A549 (cell line): ENCODE data around the gene STARD9. TPM values are rescaled to one million over a fixed set of nuclear protein-coding genes. Genes with fewer than 3 reads are reported as not detected.
A peak's percentile ranks its signal among the peaks of the same experiment; 100 is the strongest.

Experiments
- ATAC-seq, 2 experiments: fragments of 200-7000 bp in 1 of 2; fragments of >200 bp in 1 of 2; cut with Nextera tagmentation in 1 of 2; cut with Tn5 transposase in 1 of 2; 3 replicates each; pipeline versions ENCODE4 v1.8.0 to v1.9.1; 2018 to 2020; ENCODE audit warnings: mild to moderate bottlenecking in 1 of 2, moderate library complexity in 1 of 2
- CTCF ChIA-PET: fragments of 300-600 bp; sonication (Branson Sonifier 250); formaldehyde crosslinking; extraction: SDS; loops from one replicate; lab custom pipeline; 2021; ENCODE audit warnings: antibody characterized with exemption, inconsistent platforms; lab: Yijun Ruan, JAX
- POLR2A ChIA-PET: fragments of 350-600 bp; formaldehyde crosslinking; extraction: SDS; loops from one replicate; lab custom pipeline; 2021; ENCODE audit warnings: antibody characterized with exemption, inconsistent platforms; lab: Yijun Ruan, JAX
- DNase-seq, 2 experiments: peaks; one replicate each; pipeline versions ENCODE4 v3.0.0 to v3.0.0-alpha.2; 2011 to 2016; ENCODE audit warnings: low read depth in 1 of 2, low spot score in 1 of 2
- FAIRE-seq: peaks from 2 replicates; lab custom pipeline; 2011; peaks lifted over from hg19 to GRCh38; lab: Jason Lieb, UNC
- H3K27ac ChIP-seq, 2 experiments: fragments of >200 bp; sonication (Bioruptor Twin); formaldehyde crosslinking; 3 replicates each; pipeline ENCODE4 v1.5.1; 2016 to 2017
- H3K4me1 ChIP-seq: fragments of >200 bp; sonication (Bioruptor Twin); formaldehyde crosslinking; 3 replicates; pipeline ENCODE4 v1.6.1; 2016
- H3K4me2 ChIP-seq: fragments of >200 bp; sonication (Bioruptor Twin); formaldehyde crosslinking; 3 replicates; pipeline ENCODE4 v1.6.1; 2016
- H3K4me3 ChIP-seq: fragments of >200 bp; sonication (Bioruptor Twin); formaldehyde crosslinking; 3 replicates; pipeline ENCODE4 v1.5.1; 2016
- H3K9me3 ChIP-seq: fragments of >200 bp; sonication (Bioruptor Twin); formaldehyde crosslinking; 3 replicates; pipeline ENCODE4 v1.6.1; 2016
- BCL3 ChIP-seq: fragments of >200 bp; sonication (Bioruptor Twin); formaldehyde crosslinking; IDR thresholded peaks from 3 replicates; pipeline ENCODE4 v1.6.1; 2016
- CBX2 ChIP-seq: fragments of 200-600 bp; sonication (generic); IDR thresholded peaks from 2 replicates; pipeline ENCODE4 v1.6.1; 2016; ENCODE audit warnings: low read depth, mild to moderate bottlenecking, borderline replicate concordance
- CHD4 ChIP-seq: fragments of 200-600 bp; sonication (generic); IDR thresholded peaks from 2 replicates; pipeline ENCODE4 v1.6.1; 2016; ENCODE audit warnings: antibody characterized with exemption, mild to moderate bottlenecking, borderline replicate concordance
- CTCF ChIP-seq: fragments of >200 bp; sonication (Bioruptor Twin); formaldehyde crosslinking; IDR thresholded peaks from 3 replicates; pipeline ENCODE4 v1.5.1; 2016
- ELK1 ChIP-seq: fragments of 150-350 bp; IDR thresholded peaks from 2 replicates; pipeline ENCODE4 v1.6.1; 2014; ENCODE audit warnings: low read depth, mild to moderate bottlenecking, low read length
- EP300 ChIP-seq, 2 experiments: fragments of >200 bp; sonication (Bioruptor Twin); formaldehyde crosslinking; IDR thresholded peaks; 2 replicates in 1 of 2; 3 replicates in 1 of 2; pipeline ENCODE4 v1.6.1; 2016 to 2017
- GATA3 ChIP-seq: IDR thresholded peaks from 2 replicates; pipeline ENCODE4 v1.6.1; 2012; ENCODE audit warnings: borderline replicate concordance
- HES2 ChIP-seq: fragments of >200 bp; sonication (Bioruptor Twin); formaldehyde crosslinking; IDR thresholded peaks from 2 replicates; pipeline ENCODE4 v1.6.1; 2016
- HEYL ChIP-seq: fragments of 250-450 bp; sonication (Bioruptor Pico); IDR thresholded peaks from 2 replicates; pipeline ENCODE4 v1.8.0; 2021; ENCODE audit warnings: mild to moderate bottlenecking, moderate library complexity
- HMGXB4 ChIP-seq: fragments of 250-450 bp; sonication (Bioruptor Pico); IDR thresholded peaks from 2 replicates; pipeline ENCODE4 v1.5.0; 2021; ENCODE audit warnings: mild to moderate bottlenecking, moderate library complexity, borderline replicate concordance
- HOXB13 ChIP-seq: fragments of 250-450 bp; sonication (Bioruptor Pico); IDR thresholded peaks from 2 replicates; pipeline ENCODE4 v1.5.0; 2020; ENCODE audit warnings: low read depth, mild to moderate bottlenecking, moderate library complexity
- HOXB5 ChIP-seq: fragments of 250-450 bp; sonication (Bioruptor Pico); IDR thresholded peaks from 2 replicates; pipeline ENCODE4 v1.5.0; 2020; ENCODE audit warnings: mild to moderate bottlenecking, moderate library complexity
- JUNB ChIP-seq: fragments of >200 bp; sonication (Bioruptor Twin); formaldehyde crosslinking; IDR thresholded peaks from 2 replicates; pipeline ENCODE4 v1.6.1; 2016
- KDM1A ChIP-seq: fragments of 200-600 bp; sonication (generic); IDR thresholded peaks from 2 replicates; pipeline ENCODE4 v1.6.1; 2016; ENCODE audit warnings: low read depth, mild to moderate bottlenecking
- KDM5A ChIP-seq: fragments of 200-600 bp; sonication (generic); IDR thresholded peaks from 2 replicates; pipeline ENCODE4 v1.6.1; 2016; ENCODE audit warnings: antibody characterized with exemption, mild to moderate bottlenecking
- MYC ChIP-seq: IDR thresholded peaks from 2 replicates; pipeline ENCODE4 v1.6.1; 2012; ENCODE audit warnings: mild to moderate bottlenecking, inconsistent platforms, low read length, improper control_type of control experiment, borderline replicate concordance
- NFE2L2 ChIP-seq: fragments of 150-350 bp; conservative IDR thresholded peaks from 2 replicates; pipeline ENCODE4 v1.6.1; 2014; ENCODE audit warnings: low read length
- NPAS2 ChIP-seq: fragments of 250-450 bp; sonication (Bioruptor Pico); IDR thresholded peaks from 2 replicates; pipeline ENCODE4 v1.8.0; 2022; ENCODE audit warnings: mild to moderate bottlenecking, moderate library complexity, borderline replicate concordance
- POLR2A ChIP-seq: IDR thresholded peaks from 2 replicates; pipeline ENCODE4 v1.6.1; 2012; ENCODE audit warnings: mild to moderate bottlenecking, low read length
- RAD21 ChIP-seq, 2 experiments: fragments of >200 bp in 1 of 2; sonication (Bioruptor Twin) in 1 of 2; formaldehyde crosslinking in 1 of 2; IDR thresholded peaks in 1 of 2; conservative IDR thresholded peaks in 1 of 2; 2 replicates in 1 of 2; 3 replicates in 1 of 2; pipeline ENCODE4 v1.6.1; 2012 to 2018; ENCODE audit warnings: inconsistent platforms in 1 of 2
- RCOR1 ChIP-seq: fragments of 150-350 bp; IDR thresholded peaks from 2 replicates; pipeline ENCODE4 v1.6.1; 2014; ENCODE audit warnings: antibody characterized with exemption, low read length, low read depth
- RNF2 ChIP-seq: fragments of 200-600 bp; sonication (generic); IDR thresholded peaks from 2 replicates; pipeline ENCODE4 v1.6.1; 2016; ENCODE audit warnings: low read depth, mild to moderate bottlenecking, antibody characterized with exemption, moderate library complexity, borderline replicate concordance
- SMC3 ChIP-seq: fragments of >200 bp; sonication (Bioruptor Twin); formaldehyde crosslinking; IDR thresholded peaks from 3 replicates; pipeline ENCODE4 v1.6.1; 2018; ENCODE audit warnings: inconsistent platforms
- SREBF2 ChIP-seq: fragments of 450-650 bp; IDR thresholded peaks from 2 replicates; pipeline ENCODE4 v1.6.1; 2014; ENCODE audit warnings: mild to moderate bottlenecking, moderate library complexity
- WGBS: methylation state at CpG from one replicate; pipeline ENCODE4 v1.1.6; 2017; ENCODE audit errors: missing lambda C conversion rate; 5-methylcytosine and 5-hydroxymethylcytosine counted together
- polyA plus RNA-seq, 4 experiments: library from polyadenylated mRNA; depleted of rRNA in 3 of 4; stranded (reverse); fragments of >200 nt; fragmentation: RNase III in 1 of 4; extraction: RNeasy Plus Mini Kit Qiagen cat#74134 plus additional on column Dnase treatment in 1 of 4; gene quantifications; 2 replicates in 3 of 4; 3 replicates in 1 of 4; pipeline ENCODE4 v1.2.3, GENCODE V29; 2011 to 2017

Gene STARD9
- polyA plus RNA-seq, 2 of the 4 experiments (the other 2 are of a cell fraction) = 1.2 TPM

- TF ChIP-seq BCL3 (no peak; the same call in 2 of the 3 replicates), CHD4 (no peak), RNF2 (no peak), NPAS2 (CRISPR knock-in tag) (no peak), HOXB13 (CRISPR knock-in tag) (no peak), ELK1 (no peak), SREBF2 (no peak), HES2 (no peak), MYC (no peak), EP300 (IDR thresholded peaks at IDR 0.05) (no peak), HOXB5 (CRISPR knock-in tag) (no peak), RCOR1 (no peak), HMGXB4 (CRISPR knock-in tag) (no peak), KDM5A (peak; percentile 40; the same call in 1 of the 2 replicates), NFE2L2 (no peak)
These were observed 161.6 kb downstream of the STARD9 start, which contains the start of gene CDAN1 (continued) for GRCh38 chr15:42736793-42737528.

- Histone ChIP-seq H3K4me1 (peaks cover 10% of the 10 kb centered on the region), H3K4me3 (peak overlapping the region; percentile 99), H3K27ac (peak overlapping the region; percentile 75 to 92), H3K4me2 (peak overlapping the region; percentile 85), H3K9me3 (no peaks in the 10 kb centered on the region)
- peak in 1 of 2 experiments; percentile 49 for DNase-seq
- peak; percentile 50 for TF ChIP-seq SMC3
- no peak for TF ChIP-seq CBX2
- peak; percentile 71 for TF ChIP-seq KDM1A
- no peak for TF ChIP-seq POLR2A
- TF ChIP-seq CTCF = peak; percentile 63
- peak; percentile 71 to 74 for TF ChIP-seq RAD21 (conservative IDR thresholded peaks at IDR 0.05 in 1 of 2, IDR thresholded peaks at IDR 0.05 in 1 of 2)
- TF ChIP-seq HEYL (CRISPR knock-in tag) = no peak
- TF ChIP-seq JUNB = no peak
- TF ChIP-seq HOXB5 (CRISPR knock-in tag) = no peak
- no peak for TF ChIP-seq GATA3
- ATAC-seq = peak; percentile 49 to 82; a peak in 4 of 6 replicates
- FAIRE-seq = no peak
- ChIA-PET POLR2A (no interaction called here), CTCF (interaction anchor here (0.6 to 3.8 kb wide), 12 partner anchors 13 to 548 kb away, joined by 3 to 39 read pairs (median 4); no protein-coding TSS in a partner anchor)
- WGBS = 66% methylated on average over 21 of the region's 21 CpGs
These were observed 162.3 kb downstream of the STARD9 start for GRCh38 chr15:42737529-42738328.
